Thoracic aorta (tissue), 2 donors: Measurements from ENCODE around the gene C11orf65. TPM values are rescaled to one million over a fixed set of nuclear protein-coding genes. Genes with fewer than 3 reads are reported as not detected.

Experiments
- ATAC-seq: fragments of 150-250 bp; one replicate; pipeline ENCODE4 v1.8.0; 2017; ENCODE audit warnings: low read depth; ENCODE audit not compliant: insufficient number of reproducible peaks, low FRiP score
- DNase-seq: peaks from one replicate; pipeline ENCODE4 v3.0.0-alpha.2; 2020; ENCODE audit warnings: low spot score
- H3K27ac ChIP-seq, 2 donors: fragments of 200-600 bp; sonication (generic); 1 replicate in 1 of 2; 2 replicates in 1 of 2; pipeline ENCODE4 v1.5.1; 2016; ENCODE audit warnings: mild to moderate bottlenecking in 2 of 2, moderate library complexity in 2 of 2
- H3K27me3 ChIP-seq: fragments of 200-600 bp; sonication (generic); replicated peaks from 2 replicates; pipeline ENCODE4 v1.6.0; 2016; ENCODE audit warnings: mild to moderate bottlenecking; ENCODE audit not compliant: insufficient read depth
- H3K36me3 ChIP-seq: fragments of 200-600 bp; sonication (generic); one replicate; pipeline ENCODE4 v1.5.1; 2016
- H3K4me1 ChIP-seq, 2 donors: fragments of 200-600 bp; sonication (generic); 1 replicate in 1 of 2; 2 replicates in 1 of 2; pipeline versions ENCODE4 v1.5.1 to v1.6.0; 2016; ENCODE audit warnings: low read depth in 2 of 2, mild to moderate bottlenecking in 1 of 2; ENCODE audit not compliant: control insufficient read depth in 1 of 2
- H3K4me3 ChIP-seq: fragments of 200-600 bp; sonication (generic); 2 replicates; pipeline ENCODE4 v1.5.1; 2016; ENCODE audit warnings: mild to moderate bottlenecking
- H3K9me3 ChIP-seq: fragments of 200-600 bp; sonication (generic); 2 replicates; pipeline ENCODE4 v1.5.1; 2016
- total RNA-seq, 2 donors: library from RNA; depleted of rRNA; stranded (reverse); fragments of >200 nt; gene quantifications; one replicate each; pipeline versions ENCODE4 v1.1.0 to v1.2.3, GENCODE V29; 2016
- TF ChIP-seq, protein P1 (sequence below): fragments of 200-600 bp; sonication (generic); IDR thresholded peaks from one replicate; pipeline ENCODE4 v1.5.1; 2019; ENCODE audit warnings: antibody characterized with exemption

Gene C11orf65
- total RNA-seq, 2 donors from 2014 or later, result not detected

DNA sequence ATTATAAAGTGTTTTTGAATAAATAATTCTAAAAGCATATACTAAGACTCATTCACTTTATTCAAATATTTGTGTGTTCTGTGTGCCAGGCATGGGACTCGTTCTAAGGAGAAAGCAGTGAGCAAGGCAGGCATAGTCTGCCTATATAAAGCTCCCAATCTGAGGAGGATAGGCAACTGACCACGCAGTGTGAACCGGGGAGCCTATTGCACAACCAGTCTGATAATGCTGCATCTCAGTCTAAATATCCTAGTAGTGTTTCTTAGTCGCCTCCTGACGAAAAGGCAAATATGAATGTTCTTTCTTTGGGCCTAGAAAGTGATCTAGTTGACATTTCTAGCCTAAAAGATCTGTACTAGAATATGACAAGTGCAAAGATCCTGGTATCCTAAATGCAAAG, 98.3 kb downstream of the C11orf65 start:
- ATAC-seq (no peak), DNase-seq (no peak)
- H3K36me3 ChIP-seq, result peaks cover 2% of the 10 kb centered on the region

DNA sequence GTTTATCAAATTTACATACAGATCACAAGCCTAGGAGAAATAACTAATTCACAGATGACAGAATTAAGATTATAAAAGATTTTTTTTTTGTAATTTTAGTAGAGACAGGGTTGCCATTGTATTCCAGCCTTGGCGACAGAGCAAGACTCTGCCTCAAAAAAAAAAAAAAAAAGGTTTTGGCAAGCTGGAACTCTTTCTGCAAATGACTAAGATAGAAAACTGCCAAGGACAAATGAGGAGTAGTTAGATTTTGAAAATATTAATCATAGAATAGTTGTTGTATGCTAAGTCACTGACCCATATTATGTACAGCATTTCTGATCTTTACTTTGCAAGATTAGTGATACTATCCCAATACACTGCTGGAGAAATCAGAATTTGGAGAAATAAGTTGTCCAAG, 99.2 kb downstream of the C11orf65 start:
- Histone ChIP-seq H3K4me3 (no peak overlapping the region), H3K9me3 (no peaks in the 10 kb centered on the region), H3K27me3 (no peaks in the 10 kb centered on the region), H3K4me1 (no peaks in the 10 kb centered on the region), H3K36me3 (peaks cover 2% of the 10 kb centered on the region), H3K27ac (no peak overlapping the region)
- ATAC-seq, result no peak
- DNase-seq, result no peak
- TF ChIP-seq, protein P1, sequence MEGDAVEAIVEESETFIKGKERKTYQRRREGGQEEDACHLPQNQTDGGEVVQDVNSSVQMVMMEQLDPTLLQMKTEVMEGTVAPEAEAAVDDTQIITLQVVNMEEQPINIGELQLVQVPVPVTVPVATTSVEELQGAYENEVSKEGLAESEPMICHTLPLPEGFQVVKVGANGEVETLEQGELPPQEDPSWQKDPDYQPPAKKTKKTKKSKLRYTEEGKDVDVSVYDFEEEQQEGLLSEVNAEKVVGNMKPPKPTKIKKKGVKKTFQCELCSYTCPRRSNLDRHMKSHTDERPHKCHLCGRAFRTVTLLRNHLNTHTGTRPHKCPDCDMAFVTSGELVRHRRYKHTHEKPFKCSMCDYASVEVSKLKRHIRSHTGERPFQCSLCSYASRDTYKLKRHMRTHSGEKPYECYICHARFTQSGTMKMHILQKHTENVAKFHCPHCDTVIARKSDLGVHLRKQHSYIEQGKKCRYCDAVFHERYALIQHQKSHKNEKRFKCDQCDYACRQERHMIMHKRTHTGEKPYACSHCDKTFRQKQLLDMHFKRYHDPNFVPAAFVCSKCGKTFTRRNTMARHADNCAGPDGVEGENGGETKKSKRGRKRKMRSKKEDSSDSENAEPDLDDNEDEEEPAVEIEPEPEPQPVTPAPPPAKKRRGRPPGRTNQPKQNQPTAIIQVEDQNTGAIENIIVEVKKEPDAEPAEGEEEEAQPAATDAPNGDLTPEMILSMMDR, result no peak

More for the DNA sequence above, 98.3 kb downstream of the C11orf65 start:
- no peak overlapping the region for H3K27ac ChIP-seq
- TF ChIP-seq, protein P1, result no peak
- no peaks in the 10 kb centered on the region for H3K4me1 ChIP-seq
- no peaks in the 10 kb centered on the region for H3K9me3 ChIP-seq
- H3K4me3 ChIP-seq, result no peak overlapping the region
- no peaks in the 10 kb centered on the region for H3K27me3 ChIP-seq

DNA sequence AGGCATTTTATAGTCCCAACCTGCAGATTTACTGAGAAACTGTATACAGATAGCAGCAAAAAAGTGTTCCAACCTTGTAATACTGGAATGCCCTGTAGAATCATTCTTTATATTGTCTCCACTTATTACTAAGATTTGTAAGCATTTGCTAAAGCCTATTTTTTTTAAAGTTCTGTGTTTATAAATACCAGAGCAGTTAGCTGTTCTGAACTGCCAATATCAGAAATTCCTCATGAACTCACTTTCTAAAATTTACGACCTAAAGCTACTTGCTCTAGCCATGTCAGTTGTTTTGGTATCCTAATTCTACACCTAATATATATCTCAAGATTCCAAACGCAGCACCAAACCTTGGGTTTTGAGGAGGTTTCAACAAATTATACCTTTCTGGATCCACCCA, 103.2 kb downstream of the C11orf65 start:
- no peaks in the 10 kb centered on the region for H3K9me3 ChIP-seq
- ATAC-seq (no peak), DNase-seq (no peak)
- no peak overlapping the region for H3K4me3 ChIP-seq
- no peaks in the 10 kb centered on the region for H3K27me3 ChIP-seq
- no peaks in the 10 kb centered on the region for H3K4me1 ChIP-seq
- H3K36me3 ChIP-seq, result peaks cover 2% of the 10 kb centered on the region
- TF ChIP-seq, protein P1, result no peak
- no peak overlapping the region for H3K27ac ChIP-seq

DNA sequence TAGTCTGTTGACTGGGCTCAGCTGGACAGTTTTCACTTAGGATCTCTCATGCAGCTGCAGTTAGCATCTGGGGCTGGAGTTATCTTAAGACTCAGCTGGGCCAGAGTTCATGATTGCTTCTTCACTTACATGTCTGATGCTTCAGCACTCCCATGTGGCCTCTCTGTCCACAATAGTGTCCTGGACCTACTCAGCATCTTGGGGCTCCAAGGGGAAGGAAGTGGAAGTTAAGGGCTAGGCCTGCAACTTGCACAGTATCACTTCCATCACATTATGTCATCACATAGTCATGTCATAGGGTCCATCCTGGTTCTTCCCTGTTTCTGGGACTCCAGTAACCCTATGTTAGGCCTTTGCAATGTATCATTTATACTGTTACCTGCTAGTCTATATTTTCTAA, 115.9 kb downstream of the C11orf65 start:
- no peak for ATAC-seq
- TF ChIP-seq, protein P1, result no peak
- Histone ChIP-seq H3K27me3 (no peaks in the 10 kb centered on the region), H3K4me3 (no peak overlapping the region), H3K9me3 (no peaks in the 10 kb centered on the region), H3K4me1 (no peaks in the 10 kb centered on the region), H3K36me3 (peaks cover 35% of the 10 kb centered on the region), H3K27ac (no peak overlapping the region)
- no peak for DNase-seq

DNA sequence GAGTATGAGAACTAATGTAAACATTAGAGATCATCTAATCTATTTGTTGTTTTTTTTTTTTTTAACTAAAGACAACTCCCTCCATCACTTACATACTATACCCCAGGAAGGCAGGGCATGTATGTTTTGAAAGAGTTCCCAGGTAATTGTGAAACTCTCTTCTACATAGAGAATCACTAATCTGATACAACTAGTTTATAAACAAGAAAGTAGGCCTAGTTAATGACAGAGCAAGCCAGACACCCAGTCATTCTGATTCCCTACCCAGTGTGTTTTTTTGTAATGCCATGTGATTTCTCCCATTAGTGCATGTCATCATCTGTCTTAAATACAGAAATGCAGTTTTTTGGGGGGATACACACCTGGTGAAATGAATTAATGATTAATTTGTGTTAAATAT, 120.9 kb downstream of the C11orf65 start:
- Histone ChIP-seq H3K4me1 (no peaks in the 10 kb centered on the region), H3K9me3 (no peaks in the 10 kb centered on the region), H3K27ac (no peak overlapping the region), H3K36me3 (peaks cover 12% of the 10 kb centered on the region), H3K27me3 (no peaks in the 10 kb centered on the region), H3K4me3 (no peak overlapping the region)
- DNase-seq (no peak), ATAC-seq (no peak)
- TF ChIP-seq, protein P1, result no peak
